Activated CD4-positive, alpha-beta T cell treated with anti-CD3 and anti-CD28 coated beads for 48 hours (primary cell): ENCODE results near the gene FAM47E.
"Not testable (repeated sequence)": the region's sequence is repeated elsewhere in the genome, so short reads cannot be mapped to it uniquely, and the experiment has no call there.

ENCODE experiments used
- DNase-seq: peaks from one replicate; pipeline ENCODE4 v3.0.0-alpha.2; 2020

Gene FAM47E

GRCh38 chr4:76271248-76271647, 19.7 kb downstream of the FAM47E start:
- no peak for DNase-seq

DNA sequence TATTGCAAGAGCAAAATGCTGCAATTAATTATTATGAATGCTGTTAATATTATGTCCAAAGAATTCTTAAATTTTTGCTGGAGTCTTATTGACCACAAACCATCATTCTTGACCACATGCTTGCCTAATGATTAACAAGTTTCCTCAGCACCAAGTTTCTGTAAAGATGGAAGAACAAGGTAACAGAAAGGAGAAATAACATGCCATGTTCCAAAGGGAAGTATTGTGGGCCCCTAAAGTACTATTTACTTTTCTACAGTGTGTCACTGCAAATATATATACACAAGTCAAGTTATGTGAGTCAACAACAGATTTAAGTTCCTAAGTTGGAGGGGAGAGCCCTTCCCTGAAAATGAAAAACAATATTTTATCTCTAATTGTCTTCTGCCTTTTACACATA, 20.6 kb downstream of the FAM47E start:
- DNase-seq = no peak

DNA sequence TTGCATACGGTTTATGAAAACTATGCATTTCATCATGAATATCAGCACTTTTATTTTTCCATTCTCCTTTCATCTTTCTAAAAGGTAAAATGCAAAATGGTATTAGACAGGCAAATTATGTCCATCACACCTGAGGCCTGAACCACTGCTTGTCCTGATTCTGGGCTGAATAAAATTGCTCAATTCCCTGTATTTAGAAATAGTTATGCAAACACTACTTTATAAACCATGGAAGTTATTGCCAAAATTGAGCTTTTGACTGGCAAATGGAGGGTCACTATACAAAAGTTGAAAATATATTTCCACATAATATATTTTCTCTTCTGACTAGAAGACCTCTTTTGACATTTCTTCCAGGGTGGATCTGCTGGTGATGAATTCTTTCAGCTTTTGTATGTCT, 21.1 kb downstream of the FAM47E start:
- DNase-seq = no peak

DNA sequence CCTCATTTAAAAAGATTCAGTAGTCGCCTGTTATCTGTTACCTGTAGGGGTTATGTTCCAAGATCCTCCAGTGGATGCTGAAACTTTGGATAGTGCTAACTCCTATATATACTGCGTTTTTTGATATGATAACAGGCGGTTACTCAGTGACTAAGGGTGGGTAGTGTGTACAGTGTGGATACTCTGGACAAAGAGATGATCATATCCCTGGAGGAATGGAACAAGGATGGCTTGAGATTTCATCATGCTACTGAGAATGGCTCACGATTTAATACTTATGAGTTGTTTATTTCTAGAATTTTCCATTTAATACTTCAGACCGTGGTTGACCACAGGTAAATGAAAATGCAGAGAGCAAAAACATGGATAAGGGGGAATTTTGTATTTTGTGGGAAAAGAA, 21.5 kb downstream of the FAM47E start:
- DNase-seq = no peak

DNA sequence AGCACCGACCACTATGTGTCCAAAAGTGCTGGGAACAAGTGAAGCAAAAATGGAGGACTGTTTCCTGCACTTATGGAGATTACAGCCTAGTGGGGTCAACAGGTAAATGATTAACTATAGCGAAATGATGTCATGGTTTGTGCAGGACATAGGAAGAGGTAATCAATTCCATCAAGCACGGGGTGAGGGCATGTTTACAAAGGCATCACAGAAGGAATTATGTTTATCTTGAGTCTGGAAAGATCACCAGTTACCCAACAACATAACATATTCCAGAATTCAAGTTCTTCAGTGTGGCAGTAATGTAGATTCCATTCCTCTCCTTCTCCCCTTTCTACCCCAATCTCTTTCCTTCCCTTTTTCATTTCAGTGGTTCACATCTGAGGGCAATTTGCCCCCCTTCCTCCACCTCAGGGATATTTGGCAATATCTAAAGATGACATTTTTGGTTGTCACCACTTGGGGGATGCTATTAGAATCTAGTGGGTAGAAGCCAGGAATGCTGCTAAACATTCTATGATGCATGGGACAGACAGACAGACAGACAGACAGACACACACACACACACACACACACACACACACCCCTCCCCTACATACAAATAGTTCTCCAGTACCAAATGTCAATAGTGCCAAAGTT, 24.1 kb downstream of the FAM47E start:
- DNase-seq = no peak

DNA sequence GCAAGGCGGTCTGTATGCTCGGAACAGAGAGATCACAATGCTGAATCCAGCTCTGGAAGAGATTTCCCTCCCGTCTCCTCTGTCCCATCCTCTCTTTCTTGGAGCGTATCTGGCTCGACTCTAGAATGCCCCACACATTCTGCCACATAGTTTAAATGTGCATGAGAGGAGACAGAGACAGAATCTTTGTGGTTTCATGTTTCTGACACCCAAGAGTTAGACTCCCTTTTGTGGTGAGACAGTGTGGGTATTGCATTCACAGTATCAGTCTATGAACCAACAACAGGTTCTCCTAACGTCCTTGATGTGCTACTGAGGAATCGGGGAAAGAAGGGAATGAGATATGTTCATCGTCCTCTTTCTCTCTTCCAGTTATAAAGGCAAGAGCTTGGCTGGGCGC, 25.3 kb downstream of the FAM47E start:
- no peak for DNase-seq

- DNase-seq = no peak
Observed at GRCh38 chr4:76277667-76278066, 26.1 kb downstream of the FAM47E start.

- no peak for DNase-seq
Observed at GRCh38 chr4:76278583-76278982, 27.1 kb downstream of the FAM47E start.

DNA sequence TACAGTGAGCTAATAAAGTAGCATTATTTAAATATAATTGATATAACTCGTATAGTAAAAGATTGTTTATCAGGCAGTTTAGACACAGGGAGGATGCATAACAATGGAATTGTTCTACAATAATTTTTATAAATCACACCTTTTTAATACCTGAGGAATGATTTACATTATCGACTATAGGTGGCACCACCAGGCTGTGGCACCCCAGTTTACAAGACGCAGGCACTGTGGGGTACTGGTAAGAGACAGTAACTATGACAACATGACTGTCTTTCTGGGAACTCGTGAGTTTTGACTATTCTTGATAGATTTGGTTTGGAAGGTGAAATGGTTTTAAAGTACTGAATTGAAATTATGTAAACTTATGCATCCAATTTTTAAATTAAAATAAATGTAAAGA, 27.9 kb downstream of the FAM47E start:
- peak; percentile 38 for DNase-seq

GRCh38 chr4:76280488-76281441, 29.2 kb downstream of the FAM47E start:
- no peak for DNase-seq

DNA sequence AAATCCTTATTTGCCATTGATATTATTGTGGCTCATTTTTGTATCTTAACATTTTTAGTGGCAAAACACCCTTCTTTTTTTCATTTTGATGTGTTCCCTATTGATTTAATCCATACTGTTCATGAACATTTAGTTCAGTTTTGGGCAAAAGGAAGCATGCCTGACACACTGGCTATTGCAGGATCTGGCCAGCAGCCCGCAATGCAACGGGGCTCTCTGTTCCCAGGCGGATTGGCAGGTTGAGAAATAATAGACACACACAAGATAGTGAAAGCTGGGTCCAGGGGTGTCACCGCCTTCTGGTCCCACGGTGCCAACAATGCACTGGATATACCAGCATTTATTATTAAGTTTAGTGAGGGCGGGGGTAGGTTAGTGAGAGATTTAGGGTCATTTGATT, 30.1 kb downstream of the FAM47E start:
- not testable (repeated sequence) for DNase-seq

DNA sequence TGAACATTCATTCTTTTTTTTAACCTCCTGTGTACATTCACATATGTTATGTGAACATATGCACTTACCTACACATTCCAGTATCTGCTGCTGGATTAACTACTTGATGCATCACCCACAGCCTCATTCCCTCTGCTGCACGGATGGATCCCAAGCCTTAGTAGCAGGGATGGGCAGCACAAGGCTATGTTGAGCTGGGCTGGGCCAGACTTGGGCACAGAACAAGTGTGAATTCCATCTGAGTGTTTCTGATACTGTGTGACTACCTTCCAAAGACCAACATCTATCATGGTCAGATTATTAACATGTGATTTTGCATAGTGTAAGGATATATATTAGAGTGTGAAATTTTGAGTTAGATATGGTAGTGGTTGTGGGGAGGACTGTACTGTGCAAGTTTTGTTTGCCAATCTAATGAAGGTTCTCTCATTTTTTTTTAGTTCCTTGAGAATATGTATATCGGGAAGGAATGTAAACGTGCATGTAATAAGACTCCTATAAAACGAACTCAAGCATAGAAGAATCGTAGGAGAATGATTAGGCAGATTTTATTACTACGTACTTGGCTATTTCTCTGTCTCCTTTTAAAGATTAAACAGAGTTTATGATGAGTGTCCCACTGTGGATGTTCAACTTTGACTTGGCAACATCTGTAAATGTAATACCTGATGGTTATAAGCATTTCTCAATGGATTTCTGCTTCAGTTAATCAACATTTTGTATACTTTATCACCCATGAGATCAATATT, 31.6 kb downstream of the FAM47E start:
- no peak for DNase-seq

GRCh38 chr4:76283900-76284299, 32.4 kb downstream of the FAM47E start:
- no peak for DNase-seq

GRCh38 chr4:76287811-76288210, 36.3 kb downstream of the FAM47E start:
- not testable (repeated sequence) for DNase-seq

- no peak for DNase-seq
Observed at GRCh38 chr4:76292730-76293129, 41.2 kb downstream of the FAM47E start.

GRCh38 chr4:76293772-76294171, 42.3 kb downstream of the FAM47E start:
- DNase-seq = no peak

GRCh38 chr4:76296286-76296820, 44.8 kb downstream of the FAM47E start:
- no peak for DNase-seq

- no peak for DNase-seq
Observed at GRCh38 chr4:76298227-76298626, 46.7 kb downstream of the FAM47E start.

DNA sequence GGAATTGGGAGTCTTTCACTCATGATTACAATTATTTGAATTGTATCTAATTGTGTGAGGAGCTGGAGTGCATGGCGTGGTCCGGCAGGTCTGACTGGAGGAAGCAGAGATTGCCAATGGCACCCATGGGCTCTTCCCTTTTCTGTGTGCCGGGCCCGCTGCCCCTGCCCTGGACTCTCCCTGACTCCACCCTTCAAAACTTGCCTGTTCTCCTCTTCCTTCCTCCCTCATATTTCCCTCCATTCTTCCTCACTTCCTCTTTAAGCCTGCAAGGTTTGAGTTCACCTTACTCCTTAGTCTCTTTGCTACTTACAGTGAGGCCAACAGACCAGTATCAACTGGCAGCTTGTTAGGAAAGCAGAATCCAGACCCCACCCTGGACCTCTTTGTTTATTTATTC, 48.5 kb downstream of the FAM47E start:
- DNase-seq = no peak

- peak; percentile 50 for DNase-seq
Observed at GRCh38 chr4:76301068-76301774, 49.7 kb downstream of the FAM47E start.

GRCh38 chr4:76301775-76302162, 50.2 kb downstream of the FAM47E start:
- DNase-seq = no peak

DNA sequence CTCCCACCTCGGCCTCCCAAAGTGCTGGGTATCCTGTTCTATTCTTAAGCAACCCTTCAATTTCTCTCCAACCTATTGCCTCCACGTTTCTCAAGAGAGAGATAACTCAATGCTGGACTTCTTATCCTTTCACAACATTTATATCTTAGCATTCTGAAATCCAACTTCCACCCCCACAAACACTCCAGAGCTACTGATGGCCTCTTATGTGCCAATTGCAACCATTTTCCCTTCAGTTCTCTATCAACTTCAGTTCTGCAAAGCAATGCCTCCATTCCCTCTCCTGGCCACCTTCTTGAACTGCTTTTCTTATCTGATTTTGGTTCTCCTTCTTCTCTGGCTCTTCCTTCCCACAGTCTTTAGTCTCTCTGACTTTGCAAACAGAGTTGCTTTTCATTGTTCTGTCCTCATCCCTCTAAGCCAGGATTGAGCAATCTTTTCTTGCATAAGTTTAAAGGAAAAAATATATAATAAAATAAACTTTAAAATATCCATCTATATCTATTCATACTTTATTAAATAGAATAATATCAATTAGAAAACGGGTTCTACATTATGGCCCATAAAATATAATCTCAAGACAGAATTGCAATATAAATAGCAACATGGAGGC, 51.4 kb downstream of the FAM47E start:
- no peak for DNase-seq
